ENCODE results near the gene ABHD2.

DNA sequence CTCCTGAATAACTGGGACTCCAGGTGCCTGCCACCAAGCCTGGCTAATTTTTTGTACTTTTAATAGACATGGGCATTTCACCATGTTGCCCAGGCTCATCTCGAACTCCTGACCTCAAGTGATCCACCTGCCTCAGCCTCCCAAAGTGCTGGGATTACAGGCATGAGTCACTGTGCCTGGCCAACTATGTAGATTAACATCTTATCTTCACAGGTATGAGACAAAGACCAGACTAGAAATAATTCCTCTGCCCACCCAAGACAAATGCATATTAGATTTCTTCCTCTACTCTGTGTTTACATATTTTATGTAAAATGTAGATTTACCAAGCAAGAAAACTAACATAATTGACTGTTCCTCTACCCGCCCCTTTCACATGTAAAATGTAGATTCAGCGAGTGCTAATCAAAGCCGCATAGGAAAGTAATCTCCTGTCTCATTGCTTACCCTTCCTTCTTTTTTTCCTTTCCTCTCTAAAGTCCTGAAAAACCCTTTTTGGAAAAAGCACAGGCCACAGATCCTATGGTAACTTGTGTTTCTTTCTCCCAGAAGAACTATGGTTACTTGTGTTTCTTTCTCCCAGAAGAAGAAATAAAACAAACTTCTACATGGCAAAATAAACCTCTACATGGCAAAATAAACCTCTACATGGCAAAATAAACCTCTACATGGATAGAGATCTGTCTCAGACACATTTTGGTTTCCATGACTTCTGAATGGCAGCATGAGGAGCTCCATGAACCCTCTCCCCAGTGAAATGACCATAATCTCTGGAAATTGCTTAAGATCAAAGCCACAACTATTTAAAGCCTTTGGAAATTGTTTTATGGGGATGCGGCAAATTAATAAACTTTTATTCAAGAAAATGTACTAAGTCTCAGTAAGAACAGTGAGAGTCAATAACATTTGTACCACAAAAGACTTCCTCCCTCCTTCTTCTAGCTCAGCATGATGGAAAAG, 9.1 kb upstream of the ABHD2 start:
- TF ChIP-seq RELA (CRISPR knock-in tag; IDR thresholded peaks at IDR 0.05; ENCODE audit: borderline replicate concordance) (no peak), CREB1 (CRISPR knock-in tag; IDR thresholded peaks at IDR 0.05) (no peak), TEAD4 (CRISPR knock-in tag; IDR thresholded peaks at IDR 0.05) (no peak), JUN (CRISPR knock-in tag; IDR thresholded peaks at IDR 0.05) (no peak), NFATC4 (CRISPR knock-in tag; IDR thresholded peaks at IDR 0.05) (no peak), TCF7 (CRISPR knock-in tag; IDR thresholded peaks at IDR 0.05; ENCODE audit: low read depth) (no peak), ELF4 (CRISPR knock-in tag; IDR thresholded peaks at IDR 0.05; ENCODE audit: low read depth) (no peak), SP1 (CRISPR knock-in tag; conservative IDR thresholded peaks at IDR 0.05) (no peak), NFYB (CRISPR knock-in tag; conservative IDR thresholded peaks at IDR 0.05; ENCODE audit: low read depth) (no peak)
- TF ChIP-seq, protein P1, sequence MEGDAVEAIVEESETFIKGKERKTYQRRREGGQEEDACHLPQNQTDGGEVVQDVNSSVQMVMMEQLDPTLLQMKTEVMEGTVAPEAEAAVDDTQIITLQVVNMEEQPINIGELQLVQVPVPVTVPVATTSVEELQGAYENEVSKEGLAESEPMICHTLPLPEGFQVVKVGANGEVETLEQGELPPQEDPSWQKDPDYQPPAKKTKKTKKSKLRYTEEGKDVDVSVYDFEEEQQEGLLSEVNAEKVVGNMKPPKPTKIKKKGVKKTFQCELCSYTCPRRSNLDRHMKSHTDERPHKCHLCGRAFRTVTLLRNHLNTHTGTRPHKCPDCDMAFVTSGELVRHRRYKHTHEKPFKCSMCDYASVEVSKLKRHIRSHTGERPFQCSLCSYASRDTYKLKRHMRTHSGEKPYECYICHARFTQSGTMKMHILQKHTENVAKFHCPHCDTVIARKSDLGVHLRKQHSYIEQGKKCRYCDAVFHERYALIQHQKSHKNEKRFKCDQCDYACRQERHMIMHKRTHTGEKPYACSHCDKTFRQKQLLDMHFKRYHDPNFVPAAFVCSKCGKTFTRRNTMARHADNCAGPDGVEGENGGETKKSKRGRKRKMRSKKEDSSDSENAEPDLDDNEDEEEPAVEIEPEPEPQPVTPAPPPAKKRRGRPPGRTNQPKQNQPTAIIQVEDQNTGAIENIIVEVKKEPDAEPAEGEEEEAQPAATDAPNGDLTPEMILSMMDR (IDR thresholded peaks at IDR 0.05): no peak
- TF ChIP-seq, protein P2, sequence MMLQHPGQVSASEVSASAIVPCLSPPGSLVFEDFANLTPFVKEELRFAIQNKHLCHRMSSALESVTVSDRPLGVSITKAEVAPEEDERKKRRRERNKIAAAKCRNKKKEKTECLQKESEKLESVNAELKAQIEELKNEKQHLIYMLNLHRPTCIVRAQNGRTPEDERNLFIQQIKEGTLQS (CRISPR knock-in tag; conservative IDR thresholded peaks at IDR 0.05): no peak
- TF ChIP-seq, protein P3, sequence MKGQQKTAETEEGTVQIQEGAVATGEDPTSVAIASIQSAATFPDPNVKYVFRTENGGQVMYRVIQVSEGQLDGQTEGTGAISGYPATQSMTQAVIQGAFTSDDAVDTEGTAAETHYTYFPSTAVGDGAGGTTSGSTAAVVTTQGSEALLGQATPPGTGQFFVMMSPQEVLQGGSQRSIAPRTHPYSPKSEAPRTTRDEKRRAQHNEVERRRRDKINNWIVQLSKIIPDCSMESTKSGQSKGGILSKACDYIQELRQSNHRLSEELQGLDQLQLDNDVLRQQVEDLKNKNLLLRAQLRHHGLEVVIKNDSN (CRISPR knock-in tag; IDR thresholded peaks at IDR 0.05): no peak
- TF ChIP-seq, protein P4, sequence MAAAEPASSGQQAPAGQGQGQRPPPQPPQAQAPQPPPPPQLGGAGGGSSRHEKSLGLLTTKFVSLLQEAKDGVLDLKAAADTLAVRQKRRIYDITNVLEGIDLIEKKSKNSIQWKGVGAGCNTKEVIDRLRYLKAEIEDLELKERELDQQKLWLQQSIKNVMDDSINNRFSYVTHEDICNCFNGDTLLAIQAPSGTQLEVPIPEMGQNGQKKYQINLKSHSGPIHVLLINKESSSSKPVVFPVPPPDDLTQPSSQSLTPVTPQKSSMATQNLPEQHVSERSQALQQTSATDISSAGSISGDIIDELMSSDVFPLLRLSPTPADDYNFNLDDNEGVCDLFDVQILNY (CRISPR knock-in tag; IDR thresholded peaks at IDR 0.05): no peak
- TF ChIP-seq, protein P5, sequence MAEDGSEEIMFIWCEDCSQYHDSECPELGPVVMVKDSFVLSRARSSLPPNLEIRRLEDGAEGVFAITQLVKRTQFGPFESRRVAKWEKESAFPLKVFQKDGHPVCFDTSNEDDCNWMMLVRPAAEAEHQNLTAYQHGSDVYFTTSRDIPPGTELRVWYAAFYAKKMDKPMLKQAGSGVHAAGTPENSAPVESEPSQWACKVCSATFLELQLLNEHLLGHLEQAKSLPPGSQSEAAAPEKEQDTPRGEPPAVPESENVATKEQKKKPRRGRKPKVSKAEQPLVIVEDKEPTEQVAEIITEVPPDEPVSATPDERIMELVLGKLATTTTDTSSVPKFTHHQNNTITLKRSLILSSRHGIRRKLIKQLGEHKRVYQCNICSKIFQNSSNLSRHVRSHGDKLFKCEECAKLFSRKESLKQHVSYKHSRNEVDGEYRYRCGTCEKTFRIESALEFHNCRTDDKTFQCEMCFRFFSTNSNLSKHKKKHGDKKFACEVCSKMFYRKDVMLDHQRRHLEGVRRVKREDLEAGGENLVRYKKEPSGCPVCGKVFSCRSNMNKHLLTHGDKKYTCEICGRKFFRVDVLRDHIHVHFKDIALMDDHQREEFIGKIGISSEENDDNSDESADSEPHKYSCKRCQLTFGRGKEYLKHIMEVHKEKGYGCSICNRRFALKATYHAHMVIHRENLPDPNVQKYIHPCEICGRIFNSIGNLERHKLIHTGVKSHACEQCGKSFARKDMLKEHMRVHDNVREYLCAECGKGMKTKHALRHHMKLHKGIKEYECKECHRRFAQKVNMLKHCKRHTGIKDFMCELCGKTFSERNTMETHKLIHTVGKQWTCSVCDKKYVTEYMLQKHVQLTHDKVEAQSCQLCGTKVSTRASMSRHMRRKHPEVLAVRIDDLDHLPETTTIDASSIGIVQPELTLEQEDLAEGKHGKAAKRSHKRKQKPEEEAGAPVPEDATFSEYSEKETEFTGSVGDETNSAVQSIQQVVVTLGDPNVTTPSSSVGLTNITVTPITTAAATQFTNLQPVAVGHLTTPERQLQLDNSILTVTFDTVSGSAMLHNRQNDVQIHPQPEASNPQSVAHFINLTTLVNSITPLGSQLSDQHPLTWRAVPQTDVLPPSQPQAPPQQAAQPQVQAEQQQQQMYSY (CRISPR knock-in tag; IDR thresholded peaks at IDR 0.05): no peak
